HepG2 (cell line): ENCODE measurements around the gene MPIG6B. TPM values are rescaled to one million over a fixed set of nuclear protein-coding genes. Genes with fewer than 3 reads are reported as not detected.
A peak's percentile ranks its signal among the peaks of the same experiment; 100 is the strongest.

Experiments
- ERF ChIP-seq: IDR thresholded peaks from 2 replicates; pipeline ENCODE4 v1.6.1; 2018; ENCODE audit warnings: missing biosample characterization, missing genetic modification reagents
- KLF15 ChIP-seq: sonication (generic); formaldehyde crosslinking; IDR thresholded peaks from 2 replicates; pipeline ENCODE4 v1.8.1; 2023; ENCODE audit warnings: borderline replicate concordance, mild to moderate bottlenecking, inconsistent platforms, missing genetic modification reagents, mixed read lengths
- RAD21 ChIP-seq: fragments of 450-650 bp; formaldehyde crosslinking; IDR thresholded peaks from 2 replicates; pipeline ENCODE4 v1.5.0; 2020; ENCODE audit warnings: mild to moderate bottlenecking
- RAD51 ChIP-seq: fragments of 450-650 bp; IDR thresholded peaks from 2 replicates; pipeline ENCODE4 v1.6.1; 2016; ENCODE audit warnings: borderline replicate concordance
- RXRA ChIP-seq: sonication (generic); formaldehyde crosslinking; IDR thresholded peaks from 2 replicates; pipeline ENCODE4 v1.5.1; 2020; ENCODE audit warnings: missing genetic modification reagents
- SALL1 ChIP-seq: sonication (generic); formaldehyde crosslinking; IDR thresholded peaks from 2 replicates; pipeline ENCODE4 v1.8.0; 2022; ENCODE audit warnings: mild to moderate bottlenecking, missing genetic modification reagents
- TFAP4 ChIP-seq: sonication (generic); IDR thresholded peaks from 2 replicates; pipeline ENCODE4 v1.6.1; 2016; ENCODE audit warnings: low read depth, borderline replicate concordance
- ZBTB40 ChIP-seq, 2 experiments: fragments of 450-650 bp in 1 of 2; sonication (generic) in 1 of 2; formaldehyde crosslinking in 1 of 2; IDR thresholded peaks; 2 replicates each; pipeline versions ENCODE4 v1.6.1 to v1.8.0; 2016 to 2022; ENCODE audit warnings: antibody characterized with exemption in 1 of 2, mild to moderate bottlenecking in 1 of 2, missing genetic modification reagents in 1 of 2
- ZMYM3 ChIP-seq: sonication (generic); formaldehyde crosslinking; IDR thresholded peaks from 2 replicates; pipeline ENCODE4 v1.5.1; 2020; ENCODE audit warnings: mild to moderate bottlenecking, missing genetic modification reagents
- ZNF256 ChIP-seq: sonication (generic); formaldehyde crosslinking; conservative IDR thresholded peaks from 2 replicates; pipeline ENCODE4 v1.4.0; 2020; ENCODE audit warnings: missing genetic modification reagents
- ZNF720 ChIP-seq: sonication (generic); formaldehyde crosslinking; IDR thresholded peaks from 2 replicates; pipeline ENCODE4 v1.4.0; 2020; ENCODE audit warnings: missing genetic modification reagents
- ZSCAN20 ChIP-seq: sonication (generic); formaldehyde crosslinking; IDR thresholded peaks from 2 replicates; pipeline ENCODE4 v1.4.0; 2020; ENCODE audit warnings: missing genetic modification reagents, mild to moderate bottlenecking, borderline replicate concordance
- polyA plus RNA-seq, 8 experiments: library from polyadenylated mRNA; depleted of rRNA in 3 of 8; stranded (reverse) in 7 of 8; unstranded in 1 of 8; fragments of >200 nt; fragmentation: Illumina TruSeq in 4 of 8; extraction: Trizol in 4 of 8; gene quantifications; 2 replicates each; pipeline versions ENCODE4 v1.2.1 to v1.2.3, GENCODE V29; 2011 to 2016; ENCODE audit warnings: low read depth in 4 of 8, missing spikeins in 1 of 8, mixed read lengths in 1 of 8; ENCODE audit not compliant: insufficient read depth in 1 of 8
- total RNA-seq, 5 experiments: library from RNA; depleted of rRNA; stranded (reverse); fragments of >200 nt; fragmentation: Illumina TruSeq; extraction: Trizol; gene quantifications; 2 replicates each; pipeline ENCODE4 v1.2.3, GENCODE V29; 2016; ENCODE audit warnings: low read depth in 1 of 5
- TF ChIP-seq, protein P1 (sequence below): sonication (generic); formaldehyde crosslinking; IDR thresholded peaks from 2 replicates; pipeline ENCODE4 v1.4.0; 2020; ENCODE audit warnings: missing genetic modification reagents, borderline replicate concordance
- TF ChIP-seq, protein P2 (sequence below): IDR thresholded peaks from 2 replicates; pipeline ENCODE4 v1.6.1; 2016; ENCODE audit warnings: low read depth, borderline replicate concordance

The MPIG6B gene
- total and polyA plus RNA-seq, 2 of the 13 experiments (the other 11 are each of a cell fraction or from before 2014, with no cell fraction given), result not detected

DNA sequence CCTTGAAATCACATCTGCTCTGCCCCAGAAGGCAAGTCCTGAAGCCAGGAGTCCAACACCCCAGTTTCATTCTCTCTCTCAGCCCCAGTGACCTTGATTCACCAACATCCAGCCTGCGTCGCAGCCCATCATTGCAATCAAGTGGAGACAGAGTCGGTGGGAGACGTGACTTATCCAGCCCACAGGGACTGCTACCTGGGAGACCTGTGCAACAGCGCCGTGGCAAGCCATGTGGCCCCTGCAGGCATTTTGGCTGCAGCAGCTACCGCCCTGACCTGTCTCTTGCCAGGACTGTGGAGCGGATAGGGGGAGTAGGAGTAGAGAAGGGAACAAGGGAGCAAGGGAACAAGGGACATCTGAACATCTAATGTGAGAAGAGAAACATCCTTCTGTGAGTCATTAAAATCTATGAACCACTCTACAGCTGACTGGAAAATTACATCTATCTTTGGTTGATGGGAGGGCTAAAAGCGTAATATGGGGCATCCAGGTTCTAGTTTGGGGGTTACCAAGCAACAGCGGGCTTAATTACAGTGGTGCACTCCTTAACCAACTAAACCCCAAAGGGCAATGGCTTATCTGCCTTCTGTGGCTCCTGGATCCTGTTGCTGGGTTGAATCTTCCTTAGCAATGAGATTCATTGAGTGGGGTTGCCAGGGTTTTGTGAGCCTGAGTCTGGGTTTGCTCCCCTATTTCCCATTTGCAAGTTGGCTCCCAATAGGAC is 5.5 kb upstream of the MPIG6B start (continued):
- TF ChIP-seq ZBTB40 (IDR thresholded peaks at IDR 0.05) (no peak), ZBTB40 (CRISPR knock-in tag; IDR thresholded peaks at IDR 0.05) (no peak), RAD51 (no peak), ZNF720 (CRISPR knock-in tag) (no peak), ZSCAN20 (no peak), ERF (peak; percentile 58; the same call in 1 of the 2 replicates), KLF15 (CRISPR knock-in tag) (no peak), SALL1 (CRISPR knock-in tag) (peak; percentile 69), RAD21 (peak; percentile 88), RXRA (CRISPR knock-in tag) (peak; percentile 47; the same call in 1 of the 2 replicates), ZNF256 (CRISPR knock-in tag) (no peak), ZMYM3 (CRISPR knock-in tag) (peak; percentile 29; the same call in 1 of the 2 replicates), TFAP4 (0 out of 2 replicates have a peak, but pooled peaks have one; percentile 16)
- TF ChIP-seq, protein P1, sequence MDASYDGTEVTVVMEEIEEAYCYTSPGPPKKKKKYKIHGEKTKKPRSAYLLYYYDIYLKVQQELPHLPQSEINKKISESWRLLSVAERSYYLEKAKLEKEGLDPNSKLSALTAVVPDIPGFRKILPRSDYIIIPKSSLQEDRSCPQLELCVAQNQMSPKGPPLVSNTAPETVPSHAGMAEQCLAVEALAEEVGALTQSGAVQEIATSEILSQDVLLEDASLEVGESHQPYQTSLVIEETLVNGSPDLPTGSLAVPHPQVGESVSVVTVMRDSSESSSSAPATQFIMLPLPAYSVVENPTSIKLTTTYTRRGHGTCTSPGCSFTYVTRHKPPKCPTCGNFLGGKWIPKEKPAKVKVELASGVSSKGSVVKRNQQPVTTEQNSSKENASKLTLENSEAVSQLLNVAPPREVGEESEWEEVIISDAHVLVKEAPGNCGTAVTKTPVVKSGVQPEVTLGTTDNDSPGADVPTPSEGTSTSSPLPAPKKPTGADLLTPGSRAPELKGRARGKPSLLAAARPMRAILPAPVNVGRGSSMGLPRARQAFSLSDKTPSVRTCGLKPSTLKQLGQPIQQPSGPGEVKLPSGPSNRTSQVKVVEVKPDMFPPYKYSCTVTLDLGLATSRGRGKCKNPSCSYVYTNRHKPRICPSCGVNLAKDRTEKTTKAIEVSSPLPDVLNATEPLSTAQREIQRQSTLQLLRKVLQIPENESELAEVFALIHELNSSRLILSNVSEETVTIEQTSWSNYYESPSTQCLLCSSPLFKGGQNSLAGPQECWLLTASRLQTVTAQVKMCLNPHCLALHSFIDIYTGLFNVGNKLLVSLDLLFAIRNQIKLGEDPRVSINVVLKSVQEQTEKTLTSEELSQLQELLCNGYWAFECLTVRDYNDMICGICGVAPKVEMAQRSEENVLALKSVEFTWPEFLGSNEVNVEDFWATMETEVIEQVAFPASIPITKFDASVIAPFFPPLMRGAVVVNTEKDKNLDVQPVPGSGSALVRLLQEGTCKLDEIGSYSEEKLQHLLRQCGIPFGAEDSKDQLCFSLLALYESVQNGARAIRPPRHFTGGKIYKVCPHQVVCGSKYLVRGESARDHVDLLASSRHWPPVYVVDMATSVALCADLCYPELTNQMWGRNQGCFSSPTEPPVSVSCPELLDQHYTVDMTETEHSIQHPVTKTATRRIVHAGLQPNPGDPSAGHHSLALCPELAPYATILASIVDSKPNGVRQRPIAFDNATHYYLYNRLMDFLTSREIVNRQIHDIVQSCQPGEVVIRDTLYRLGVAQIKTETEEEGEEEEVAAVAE (CRISPR knock-in tag), result 0 out of 2 replicates have a peak, but pooled peaks have one; percentile 36
- TF ChIP-seq, protein P2, sequence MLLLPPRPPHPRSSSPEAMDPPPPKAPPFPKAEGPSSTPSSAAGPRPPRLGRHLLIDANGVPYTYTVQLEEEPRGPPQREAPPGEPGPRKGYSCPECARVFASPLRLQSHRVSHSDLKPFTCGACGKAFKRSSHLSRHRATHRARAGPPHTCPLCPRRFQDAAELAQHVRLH, result peak; percentile 56; the same call in 1 of the 2 replicates
